GM10266 (cell line): ENCODE measurements around the gene SLC3A2.

Source experiments
- DNase-seq: peaks from one replicate; pipeline ENCODE4 v3.0.0; 2012; ENCODE audit errors: extremely low spot score
- TF ChIP-seq, protein P1 (sequence below): IDR thresholded peaks from 2 replicates; pipeline ENCODE4 v1.5.1; 2012; ENCODE audit warnings: mild to moderate bottlenecking, low read depth; ENCODE audit not compliant: control insufficient read depth, insufficient read depth; ENCODE audit errors: missing control alignments

Gene SLC3A2

DNA sequence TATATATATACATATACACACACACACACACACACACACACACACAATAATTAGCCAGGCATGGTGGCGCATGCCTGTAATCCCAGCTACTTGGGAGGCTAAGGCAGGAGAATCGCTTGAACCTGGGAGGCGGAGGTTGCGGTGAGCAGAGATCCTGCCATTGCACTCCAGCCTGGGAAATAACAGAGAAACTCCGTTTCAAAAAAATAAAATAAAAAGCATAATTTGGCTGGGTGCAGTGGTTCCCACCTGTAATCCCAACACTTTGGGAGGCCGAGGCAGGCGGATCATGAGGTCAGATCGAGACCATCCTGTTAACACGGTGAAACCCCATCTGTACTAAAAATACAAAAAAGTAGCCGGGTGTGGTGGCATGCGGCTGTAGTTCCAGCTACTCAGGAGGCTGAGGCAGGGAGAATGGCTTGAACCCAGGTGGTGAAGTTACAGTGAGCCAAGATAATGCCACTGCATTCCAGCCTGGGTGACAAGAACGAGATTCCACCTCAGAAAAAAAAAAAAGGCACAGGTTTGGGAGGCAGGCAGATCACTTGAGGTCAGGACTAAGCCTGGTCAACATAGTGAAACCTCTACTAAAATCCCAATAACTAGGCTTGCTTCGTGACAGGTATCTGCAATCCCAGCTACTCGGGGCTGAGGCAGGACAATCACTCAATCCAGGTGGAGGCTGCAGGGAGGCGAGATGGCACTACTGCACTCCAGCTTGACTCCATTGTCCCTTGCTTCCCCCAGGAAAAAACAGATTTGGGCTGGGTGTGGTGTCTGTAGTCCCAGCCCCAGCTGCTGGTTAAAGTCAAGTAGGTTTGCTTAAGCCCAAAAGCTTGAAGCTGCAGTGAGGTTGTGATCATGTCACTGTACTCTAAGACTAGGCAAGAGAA is 29.5 kb upstream of the SLC3A2 start:
- TF ChIP-seq, protein P1, sequence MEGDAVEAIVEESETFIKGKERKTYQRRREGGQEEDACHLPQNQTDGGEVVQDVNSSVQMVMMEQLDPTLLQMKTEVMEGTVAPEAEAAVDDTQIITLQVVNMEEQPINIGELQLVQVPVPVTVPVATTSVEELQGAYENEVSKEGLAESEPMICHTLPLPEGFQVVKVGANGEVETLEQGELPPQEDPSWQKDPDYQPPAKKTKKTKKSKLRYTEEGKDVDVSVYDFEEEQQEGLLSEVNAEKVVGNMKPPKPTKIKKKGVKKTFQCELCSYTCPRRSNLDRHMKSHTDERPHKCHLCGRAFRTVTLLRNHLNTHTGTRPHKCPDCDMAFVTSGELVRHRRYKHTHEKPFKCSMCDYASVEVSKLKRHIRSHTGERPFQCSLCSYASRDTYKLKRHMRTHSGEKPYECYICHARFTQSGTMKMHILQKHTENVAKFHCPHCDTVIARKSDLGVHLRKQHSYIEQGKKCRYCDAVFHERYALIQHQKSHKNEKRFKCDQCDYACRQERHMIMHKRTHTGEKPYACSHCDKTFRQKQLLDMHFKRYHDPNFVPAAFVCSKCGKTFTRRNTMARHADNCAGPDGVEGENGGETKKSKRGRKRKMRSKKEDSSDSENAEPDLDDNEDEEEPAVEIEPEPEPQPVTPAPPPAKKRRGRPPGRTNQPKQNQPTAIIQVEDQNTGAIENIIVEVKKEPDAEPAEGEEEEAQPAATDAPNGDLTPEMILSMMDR, result no peak
- DNase-seq, result no peak

DNA sequence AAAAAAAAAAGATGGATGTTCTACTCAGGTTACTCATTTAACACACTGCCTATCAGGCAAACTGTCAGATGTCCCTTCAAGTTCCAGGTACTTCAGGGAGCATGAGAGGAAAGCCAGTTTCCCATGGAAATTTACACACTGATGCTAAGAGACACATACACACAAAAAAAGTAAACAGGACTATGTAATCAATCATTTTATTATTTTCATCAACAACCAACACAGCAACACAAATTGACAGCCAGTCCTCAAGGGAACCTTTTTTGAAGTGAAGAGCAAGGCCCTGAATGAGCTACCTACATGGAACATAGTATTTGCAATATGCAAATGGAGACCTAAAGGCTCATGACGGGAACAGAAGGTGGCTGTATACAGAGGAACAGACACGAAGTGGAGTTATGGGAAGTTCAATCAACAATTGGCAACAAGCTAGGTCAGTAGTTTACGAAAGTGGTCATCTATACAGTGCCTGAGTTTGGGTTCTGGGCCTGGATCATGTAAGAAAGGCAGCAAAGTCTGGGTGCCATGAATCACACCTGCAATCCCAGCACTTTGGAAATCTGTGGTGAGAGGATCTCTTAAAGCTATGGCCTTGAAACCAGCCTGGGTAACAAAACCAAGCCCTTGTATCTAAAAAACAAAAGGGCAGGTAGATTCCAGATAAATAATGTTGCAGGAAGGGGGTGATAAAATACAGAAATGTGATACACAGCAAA is 28.7 kb upstream of the SLC3A2 start:
- TF ChIP-seq, protein P1, result no peak
- no peak for DNase-seq

DNA sequence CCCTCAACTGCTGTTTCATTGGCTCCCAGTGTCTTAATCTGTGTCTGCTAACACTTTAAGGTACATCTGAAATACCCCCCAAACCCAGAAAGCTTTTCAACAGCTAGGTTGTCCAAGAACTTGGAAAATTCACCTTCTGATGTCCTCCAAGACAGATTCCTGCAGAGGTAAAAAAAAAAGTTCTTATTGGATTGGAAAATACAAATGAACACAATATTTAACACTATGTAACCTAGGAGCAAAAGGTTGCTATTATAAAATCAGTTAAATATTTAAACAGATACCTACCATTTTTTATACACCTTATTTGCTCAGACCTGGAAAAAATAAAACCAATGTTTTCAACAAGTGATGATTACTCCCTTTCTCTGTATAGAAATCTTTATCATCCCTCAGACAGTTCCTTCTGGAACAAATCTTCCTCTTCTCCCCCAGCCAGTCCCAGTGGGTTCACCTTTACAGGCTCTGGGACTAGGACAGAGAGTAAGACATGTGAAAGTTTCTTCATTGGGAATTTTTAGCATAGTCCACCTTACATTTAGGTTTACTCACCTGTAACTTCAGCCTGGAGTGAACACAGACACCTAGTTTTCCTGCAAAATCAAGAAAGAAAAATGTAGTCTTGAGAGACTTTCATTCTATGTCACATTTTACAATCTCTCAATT is 28.0 kb upstream of the SLC3A2 start:
- TF ChIP-seq, protein P1, result no peak
- no peak for DNase-seq

DNA sequence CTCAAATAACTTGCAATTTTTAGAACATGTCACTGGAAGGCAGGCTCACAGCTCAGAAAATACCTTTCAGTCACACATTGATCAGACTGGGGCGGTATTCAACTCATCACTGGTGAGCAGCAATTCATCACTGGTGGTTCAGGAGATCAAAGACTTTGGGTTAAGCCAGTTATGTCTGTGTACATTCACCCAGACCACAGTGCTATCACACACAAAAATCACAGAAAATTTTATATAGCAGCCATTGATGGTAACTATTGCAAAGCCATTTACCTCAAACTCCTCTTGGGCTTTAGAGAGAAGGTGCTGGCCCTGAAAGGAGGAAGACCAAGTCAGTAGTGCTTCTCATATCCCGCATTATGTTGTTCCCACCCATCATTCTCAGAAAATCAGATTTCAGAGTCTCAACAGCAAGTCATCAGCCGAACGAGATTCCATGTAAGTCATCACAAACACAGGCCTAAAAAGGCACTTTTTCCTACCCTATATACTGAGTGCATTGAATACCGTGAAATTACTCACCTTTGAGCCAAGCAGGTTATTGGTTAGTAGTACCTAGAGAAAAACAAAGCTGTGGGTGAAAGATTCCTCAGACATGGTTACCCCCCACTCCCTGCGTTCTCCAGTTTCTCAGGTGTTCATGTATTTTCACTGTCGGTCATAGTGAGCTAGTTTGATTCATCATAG is 27.3 kb upstream of the SLC3A2 start:
- TF ChIP-seq, protein P1, result no peak

DNA sequence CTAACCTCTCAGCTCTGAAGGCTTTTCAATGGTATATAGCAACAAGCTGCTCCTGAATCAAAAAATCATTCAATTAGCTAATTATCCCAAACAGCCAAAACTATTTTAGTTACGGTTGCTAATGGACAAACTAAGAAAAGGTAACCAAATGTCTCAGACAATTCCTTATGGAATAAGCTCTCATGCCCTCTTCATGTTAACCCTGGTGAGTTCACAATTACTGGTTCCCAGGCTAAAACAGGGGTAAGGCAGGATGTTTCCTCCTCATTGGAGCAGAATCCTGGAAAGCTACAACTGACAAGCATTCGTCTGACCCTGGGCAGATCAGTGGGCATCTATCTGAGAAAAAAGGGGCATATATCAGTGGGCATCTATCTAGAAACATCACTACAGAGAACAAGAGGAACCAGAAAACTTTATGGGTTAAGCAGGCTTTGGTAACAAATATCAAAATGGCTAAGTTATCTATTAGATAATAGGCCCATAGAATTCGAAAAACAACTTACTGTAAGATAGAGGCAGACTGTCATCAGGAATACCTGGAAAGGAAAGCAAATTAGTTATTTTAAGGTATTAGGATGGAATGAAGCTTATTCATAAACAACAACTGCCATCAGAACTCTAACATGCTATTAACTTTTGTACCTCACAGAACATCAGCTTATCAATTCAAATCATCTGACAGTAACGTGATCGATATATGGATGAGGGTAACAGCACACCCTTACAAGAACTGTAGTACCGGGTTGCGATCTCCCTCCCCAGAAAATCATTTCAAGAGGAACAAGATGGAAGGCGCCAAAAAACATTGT is 26.5 kb upstream of the SLC3A2 start:
- TF ChIP-seq, protein P1, result no peak
- DNase-seq, result no peak

More for the DNA sequence above, 27.3 kb upstream of the SLC3A2 start:
- DNase-seq, result no peak

DNA sequence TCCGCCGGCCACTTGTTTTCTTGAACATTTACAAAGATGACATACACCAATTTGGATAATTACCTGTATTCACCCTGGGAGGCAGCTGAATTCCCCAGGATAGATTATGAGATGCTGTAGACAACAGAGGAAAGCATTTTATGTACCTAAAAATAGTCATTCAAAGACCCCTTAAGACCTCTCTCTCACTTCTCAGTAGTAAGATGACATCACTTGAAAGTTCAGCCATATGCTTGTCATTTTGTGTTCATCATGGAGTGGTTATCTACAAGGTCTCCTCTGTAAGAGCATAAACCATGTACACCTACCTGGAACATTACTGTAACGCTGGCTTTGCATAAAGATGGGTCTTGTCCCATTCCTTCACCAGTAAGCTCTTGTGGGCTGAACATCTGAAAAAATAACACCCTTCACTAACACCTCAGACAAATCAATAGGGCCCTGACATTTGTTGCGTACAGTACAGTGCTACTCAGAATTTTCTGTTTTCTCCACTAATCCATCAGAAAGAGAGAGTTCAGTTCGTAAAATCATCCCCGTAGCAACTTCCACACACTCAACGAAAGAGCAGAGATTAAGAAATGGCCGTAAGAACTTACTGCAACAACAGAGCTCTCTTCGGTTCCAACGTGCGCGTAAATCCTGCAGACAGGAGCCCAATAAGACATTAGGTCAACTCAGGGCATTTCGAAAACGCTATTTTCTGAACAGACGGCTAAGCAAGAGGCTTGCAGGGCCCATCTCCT is 25.7 kb upstream of the SLC3A2 start:
- no peak for DNase-seq
- TF ChIP-seq, protein P1, result no peak
